OCI-LY7 (cell line): Measurements from ENCODE around the gene TGFBR1.

Experiments used
- EZH2phosphoT487 ChIP-seq: fragments of 200-600 bp; sonication (generic); IDR thresholded peaks from 2 replicates; pipeline ENCODE4 v1.6.1; 2018; ENCODE audit warnings: low read depth, borderline replicate concordance, mild to moderate bottlenecking, mixed run types, antibody characterized with exemption, low read length, moderate library complexity, mixed read lengths
- TF ChIP-seq, protein P1 (sequence below): fragments of 200-600 bp; sonication (generic); conservative IDR thresholded peaks from 2 replicates; pipeline ENCODE4 v1.5.1; 2014; ENCODE audit warnings: mild to moderate bottlenecking, antibody characterized with exemption, low read length, moderate library complexity, mixed read lengths

DNA sequence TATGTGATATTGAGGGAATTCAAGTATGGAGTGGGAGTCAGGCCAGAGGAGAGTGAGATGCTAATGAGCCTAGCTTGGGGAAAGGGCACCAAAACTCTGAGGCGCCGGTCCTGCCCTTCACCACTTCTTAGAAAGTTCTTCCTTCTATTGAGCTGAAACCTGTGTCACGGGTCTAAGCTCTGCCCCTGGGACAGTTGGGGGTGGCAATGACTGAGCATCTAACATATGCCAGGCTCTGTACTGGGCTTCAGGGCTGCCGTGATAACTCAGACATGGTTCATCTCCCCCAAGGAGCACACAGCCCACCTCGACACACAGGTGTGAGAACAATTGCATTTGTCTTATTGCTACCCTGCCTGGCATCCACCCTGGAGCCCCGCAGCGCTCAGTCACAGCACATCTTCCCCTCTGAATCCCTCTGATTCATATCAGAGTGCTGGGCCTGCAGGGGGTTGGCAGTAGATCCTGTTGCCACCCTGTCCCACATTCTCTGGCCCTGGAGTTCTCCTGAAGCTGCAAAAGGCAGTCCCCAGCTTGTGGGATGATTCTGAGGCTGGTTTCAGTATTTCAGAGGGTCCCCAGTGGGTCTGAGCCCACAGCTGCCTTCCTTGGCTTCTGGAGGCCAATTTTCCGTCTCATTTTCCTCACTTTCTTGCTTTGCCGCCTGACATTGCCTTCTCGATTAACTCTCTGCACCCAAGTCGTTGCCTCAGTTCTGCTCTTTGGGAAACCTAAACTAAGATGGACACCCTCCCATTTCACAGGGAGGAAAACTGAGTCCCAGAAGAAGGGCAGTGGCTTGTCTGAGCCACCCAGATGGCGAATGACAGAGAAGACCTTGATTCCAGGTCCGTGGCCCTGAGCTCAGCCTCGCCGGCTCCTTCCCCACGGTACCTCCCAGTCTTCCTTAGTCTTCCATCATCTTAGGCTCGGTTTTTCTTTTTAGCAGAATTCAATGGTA, 74.3 kb downstream of the TGFBR1 start:
- TF ChIP-seq, protein P1, sequence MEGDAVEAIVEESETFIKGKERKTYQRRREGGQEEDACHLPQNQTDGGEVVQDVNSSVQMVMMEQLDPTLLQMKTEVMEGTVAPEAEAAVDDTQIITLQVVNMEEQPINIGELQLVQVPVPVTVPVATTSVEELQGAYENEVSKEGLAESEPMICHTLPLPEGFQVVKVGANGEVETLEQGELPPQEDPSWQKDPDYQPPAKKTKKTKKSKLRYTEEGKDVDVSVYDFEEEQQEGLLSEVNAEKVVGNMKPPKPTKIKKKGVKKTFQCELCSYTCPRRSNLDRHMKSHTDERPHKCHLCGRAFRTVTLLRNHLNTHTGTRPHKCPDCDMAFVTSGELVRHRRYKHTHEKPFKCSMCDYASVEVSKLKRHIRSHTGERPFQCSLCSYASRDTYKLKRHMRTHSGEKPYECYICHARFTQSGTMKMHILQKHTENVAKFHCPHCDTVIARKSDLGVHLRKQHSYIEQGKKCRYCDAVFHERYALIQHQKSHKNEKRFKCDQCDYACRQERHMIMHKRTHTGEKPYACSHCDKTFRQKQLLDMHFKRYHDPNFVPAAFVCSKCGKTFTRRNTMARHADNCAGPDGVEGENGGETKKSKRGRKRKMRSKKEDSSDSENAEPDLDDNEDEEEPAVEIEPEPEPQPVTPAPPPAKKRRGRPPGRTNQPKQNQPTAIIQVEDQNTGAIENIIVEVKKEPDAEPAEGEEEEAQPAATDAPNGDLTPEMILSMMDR, result no peak
- TF ChIP-seq EZH2phosphoT487, result no peak
